MCF 10A (cell line): Measurements from ENCODE around the gene GARRE1. TPM values are rescaled to one million over a fixed set of nuclear protein-coding genes. Genes with fewer than 3 reads are reported as not detected.

Experiments used
- BruUV-seq: library from RNA; stranded (reverse); fragments of 400-500 nt; replicated peaks from 2 replicates; lab custom pipeline; 2021; lab: Mats Ljungman, UMichigan
- CTCF ChIA-PET: fragments of 300-600 bp; sonication (Branson Sonifier 250); formaldehyde crosslinking; extraction: SDS; loops from one replicate; lab custom pipeline; 2021; ENCODE audit warnings: antibody characterized with exemption, inconsistent platforms; lab: Yijun Ruan, JAX
- POLR2A ChIA-PET: fragments of 300-600, 350-650 bp; sonication (Branson Sonifier 250); formaldehyde crosslinking; extraction: SDS; loops from one replicate; lab custom pipeline; 2020; ENCODE audit warnings: antibody characterized with exemption, inconsistent platforms; lab: Yijun Ruan, JAX
- DNase-seq: peaks from one replicate; pipeline ENCODE4 v3.0.0-alpha.2; 2018; ENCODE audit not compliant: unreplicated experiment
- H3K27ac Mint-ChIP-seq: one replicate; pipeline ENCODE4 v1.8.0; 2022; ENCODE audit warnings: mild to moderate bottlenecking, low read depth, mixed read lengths; ENCODE audit not compliant: unreplicated experiment
- H3K27me3 Mint-ChIP-seq: one replicate; pipeline ENCODE4 v1.8.0; 2022; ENCODE audit warnings: mixed read lengths; ENCODE audit not compliant: insufficient read depth, unreplicated experiment
- H3K36me3 Mint-ChIP-seq: one replicate; pipeline ENCODE4 v1.8.0; 2022; ENCODE audit warnings: mild to moderate bottlenecking, moderate library complexity, mixed read lengths; ENCODE audit not compliant: insufficient read depth, unreplicated experiment
- H3K4me1 Mint-ChIP-seq: one replicate; pipeline ENCODE4 v1.8.0; 2022; ENCODE audit warnings: mixed read lengths; ENCODE audit not compliant: insufficient read depth, unreplicated experiment
- H3K4me3 Mint-ChIP-seq: one replicate; pipeline ENCODE4 v1.8.0; 2022; ENCODE audit warnings: mild to moderate bottlenecking, moderate library complexity, mixed read lengths; ENCODE audit not compliant: unreplicated experiment
- H3K9me3 Mint-ChIP-seq: one replicate; pipeline ENCODE4 v1.8.0; 2022; ENCODE audit warnings: mixed read lengths; ENCODE audit not compliant: unreplicated experiment
- CTCF ChIP-seq: fragments of 200-600 bp; IDR thresholded peaks from one replicate; pipeline ENCODE4 v1.8.0; 2022; ENCODE audit warnings: antibody characterized with exemption, mild to moderate bottlenecking; ENCODE audit not compliant: unreplicated experiment
- intact Hi-C: fragments of 100-400 bp; cut with micrococcal nuclease; formaldehyde crosslinking; loops from 2 replicates; pipeline ENCODE4 v1.14.1; 2022
- total RNA-seq: library from RNA; stranded (reverse); gene quantifications from 2 replicates; pipeline ENCODE4 v1.2.3, GENCODE V29; 2022

GARRE1 gene
- total RNA-seq, 1 experiment from 2014 or later = 12.8 TPM

- Mint-ChIP-seq H3K27ac (no peak overlapping the region), H3K36me3 (peaks cover 16% of the 10 kb centered on the region), H3K4me1 (no peaks in the 10 kb centered on the region), H3K27me3 (no peaks in the 10 kb centered on the region), H3K9me3 (no peaks in the 10 kb centered on the region), H3K4me3 (no peak overlapping the region)
- BruUV-seq = no TSS peak
- no peak for TF ChIP-seq CTCF
- no peak for DNase-seq
- intact Hi-C loops = no loop called here
- ChIA-PET CTCF (no interaction called here), POLR2A (interaction anchor here (0.5 to 1.4 kb wide), 2 partner anchors 19 to 21 kb away, joined by 4 read pairs; no protein-coding TSS in a partner anchor)
Measured at GRCh38 chr19:34291235-34291634, 36.9 kb downstream of the GARRE1 start.

DNA sequence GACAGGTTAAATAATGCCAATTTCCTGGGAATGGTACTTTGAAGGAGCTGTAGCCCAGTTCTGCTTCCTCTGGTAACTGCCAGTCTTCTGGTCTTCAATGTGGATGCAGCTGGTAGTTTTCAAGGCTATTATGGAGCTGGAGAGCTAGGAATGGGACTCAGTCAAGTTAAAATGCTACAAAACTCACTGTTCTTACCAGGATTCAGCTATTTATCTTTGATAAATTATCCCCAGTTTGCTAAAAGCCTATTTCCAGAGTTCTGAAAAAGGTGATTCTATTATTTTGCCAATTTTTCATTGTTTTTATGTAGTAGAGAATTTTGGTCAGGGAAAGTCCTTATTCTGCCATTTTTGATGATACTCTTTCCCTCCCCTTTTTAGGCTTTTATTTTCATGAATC, 40.7 kb downstream of the GARRE1 start:
- Mint-ChIP-seq H3K4me3 (no peak overlapping the region), H3K27ac (no peak overlapping the region), H3K27me3 (no peaks in the 10 kb centered on the region), H3K4me1 (no peaks in the 10 kb centered on the region), H3K36me3 (peaks cover 9% of the 10 kb centered on the region), H3K9me3 (no peaks in the 10 kb centered on the region)
- DNase-seq = no peak
- no peak for TF ChIP-seq CTCF
- ChIA-PET CTCF (interaction anchor here (0.5 to 0.9 kb wide), 4 partner anchors 12 to 1725 kb away, joined by 3 read pairs; no protein-coding TSS in a partner anchor), POLR2A (interaction anchor here (0.6 to 0.7 kb wide), 2 partner anchors 17 to 40 kb away, joined by 3 to 4 read pairs; no protein-coding TSS in a partner anchor)
- intact Hi-C loops = no loop called here
- no TSS peak for BruUV-seq

DNA sequence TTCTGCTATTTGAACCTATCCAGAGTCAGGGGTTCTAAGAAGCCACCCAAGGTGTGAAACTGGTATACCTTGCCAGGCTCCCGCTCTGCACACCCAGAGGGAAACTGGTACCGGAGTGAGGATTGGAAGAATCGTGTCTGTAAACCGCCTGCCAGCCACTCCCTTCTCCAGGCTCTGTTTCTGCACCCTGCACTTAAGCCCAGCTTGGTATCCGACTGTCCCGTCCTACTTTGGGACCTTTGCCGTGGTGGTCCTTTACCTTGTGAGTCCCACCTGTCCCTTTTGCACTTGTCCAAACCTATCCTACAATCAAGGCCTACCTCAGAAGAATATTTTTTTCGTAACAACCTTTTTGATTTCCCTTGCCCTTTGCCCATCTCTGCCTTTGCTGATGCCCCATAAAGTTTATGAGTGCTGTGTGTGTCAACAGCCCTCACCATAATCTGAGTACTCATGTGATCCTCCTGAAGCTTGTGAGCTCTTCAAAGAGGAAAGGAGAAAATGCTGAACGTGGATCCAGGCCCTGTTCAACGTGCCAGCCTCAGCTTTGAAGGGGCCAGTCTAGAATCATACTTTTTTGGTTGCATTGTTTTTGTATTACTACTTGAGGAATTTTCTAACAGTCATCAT, 44.7 kb downstream of the GARRE1 start:
- Mint-ChIP-seq H3K27me3 (no peaks in the 10 kb centered on the region), H3K36me3 (peaks cover 28% of the 10 kb centered on the region), H3K27ac (no peak overlapping the region), H3K9me3 (no peaks in the 10 kb centered on the region), H3K4me3 (no peak overlapping the region), H3K4me1 (no peaks in the 10 kb centered on the region)
- DNase-seq = no peak
- ChIA-PET POLR2A (no interaction called here), CTCF (no interaction called here)
- TF ChIP-seq CTCF = no peak
- BruUV-seq = no TSS peak
- intact Hi-C loops = no loop called here

DNA sequence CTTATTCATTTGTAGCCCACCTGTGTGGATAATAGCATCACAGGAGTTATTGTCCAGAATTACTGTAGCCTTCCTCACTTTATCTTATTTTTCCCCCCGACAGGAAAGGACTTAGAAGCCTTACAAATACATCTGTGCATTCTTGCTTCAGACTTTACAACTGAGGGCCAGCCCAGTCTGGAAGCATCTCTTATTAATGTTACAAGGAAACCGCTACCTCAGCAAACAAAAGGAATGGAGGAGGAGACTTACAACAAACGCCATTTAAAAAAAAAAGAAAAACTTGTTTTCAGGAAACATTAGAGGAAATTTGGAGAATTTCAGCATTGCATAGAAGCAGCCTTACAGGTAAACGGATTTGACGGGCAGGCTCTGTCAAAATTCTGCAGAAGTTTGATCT, 45.2 kb downstream of the GARRE1 start:
- BruUV-seq = no TSS peak
- TF ChIP-seq CTCF = no peak
- Mint-ChIP-seq H3K27ac (no peak overlapping the region), H3K4me3 (no peak overlapping the region), H3K9me3 (no peaks in the 10 kb centered on the region), H3K36me3 (peaks cover 29% of the 10 kb centered on the region), H3K27me3 (no peaks in the 10 kb centered on the region), H3K4me1 (no peaks in the 10 kb centered on the region)
- ChIA-PET CTCF (interaction anchor here (0.6 kb wide), 1 partner anchor 12 kb away, joined by 3 read pairs; no protein-coding TSS in a partner anchor), POLR2A (no interaction called here)
- intact Hi-C loops = no loop called here
- DNase-seq = no peak
